Lower leg skin (tissue), 4 donors: ENCODE results near the gene SORBS2. TPM values are rescaled to one million over a fixed set of nuclear protein-coding genes. Genes with fewer than 3 reads are reported as not detected.

Experiments
- DNase-seq, 2 donors: peaks; one replicate each; pipeline ENCODE4 v3.0.0-alpha.2; 2019; ENCODE audit warnings: low spot score in 2 of 2
- H3K4me3 ChIP-seq: fragments of 200-600 bp; sonication (generic); 2 replicates; pipeline ENCODE4 v1.5.1; 2017; ENCODE audit warnings: mild to moderate bottlenecking, low read depth; ENCODE audit not compliant: poor library complexity, severe bottlenecking
- POLR2A ChIP-seq, 2 donors: fragments of 450-650 bp; IDR thresholded peaks; one replicate each; pipeline ENCODE4 v1.6.1; 2016 to 2017; ENCODE audit warnings: antibody characterized with exemption in 2 of 2, mild to moderate bottlenecking in 1 of 2, moderate library complexity in 1 of 2
- WGBS, 2 donors: methylation state at CpG; one replicate each; pipeline ENCODE4 v1.1.5; 2018; 5-methylcytosine and 5-hydroxymethylcytosine counted together
- intact Hi-C: fragments of 100-400 bp; cut with DNase I; formaldehyde crosslinking; loops from one replicate; pipeline ENCODE4 v1.15.0; 2023; ENCODE audit warnings: low total_unique reads
- total RNA-seq, 4 donors: library from RNA; depleted of rRNA; stranded (reverse); fragments of >200 nt; gene quantifications; one replicate each; pipeline ENCODE4 v1.1.0, GENCODE V29; 2016
- TF ChIP-seq, protein P1 (sequence below), 3 donors: fragments of 450-650 bp; IDR thresholded peaks; one replicate each; pipeline ENCODE4 v1.5.1; 2016; ENCODE audit warnings: antibody characterized with exemption in 3 of 3, mild to moderate bottlenecking in 3 of 3, moderate library complexity in 2 of 3

SORBS2 gene
- total RNA-seq, 4 donors from 2014 or later: 10.5 to 34.7 (median 20.6) TPM

- no peak overlapping the region for H3K4me3 ChIP-seq
- no peak for TF ChIP-seq POLR2A (IDR thresholded peaks at IDR 0.05)
- TF ChIP-seq, protein P1, sequence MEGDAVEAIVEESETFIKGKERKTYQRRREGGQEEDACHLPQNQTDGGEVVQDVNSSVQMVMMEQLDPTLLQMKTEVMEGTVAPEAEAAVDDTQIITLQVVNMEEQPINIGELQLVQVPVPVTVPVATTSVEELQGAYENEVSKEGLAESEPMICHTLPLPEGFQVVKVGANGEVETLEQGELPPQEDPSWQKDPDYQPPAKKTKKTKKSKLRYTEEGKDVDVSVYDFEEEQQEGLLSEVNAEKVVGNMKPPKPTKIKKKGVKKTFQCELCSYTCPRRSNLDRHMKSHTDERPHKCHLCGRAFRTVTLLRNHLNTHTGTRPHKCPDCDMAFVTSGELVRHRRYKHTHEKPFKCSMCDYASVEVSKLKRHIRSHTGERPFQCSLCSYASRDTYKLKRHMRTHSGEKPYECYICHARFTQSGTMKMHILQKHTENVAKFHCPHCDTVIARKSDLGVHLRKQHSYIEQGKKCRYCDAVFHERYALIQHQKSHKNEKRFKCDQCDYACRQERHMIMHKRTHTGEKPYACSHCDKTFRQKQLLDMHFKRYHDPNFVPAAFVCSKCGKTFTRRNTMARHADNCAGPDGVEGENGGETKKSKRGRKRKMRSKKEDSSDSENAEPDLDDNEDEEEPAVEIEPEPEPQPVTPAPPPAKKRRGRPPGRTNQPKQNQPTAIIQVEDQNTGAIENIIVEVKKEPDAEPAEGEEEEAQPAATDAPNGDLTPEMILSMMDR (IDR thresholded peaks at IDR 0.05): no peak
- intact Hi-C loops: no loop called here
- DNase-seq: no peak
- 77 to 84% methylated on average over 9 of the region's 9 CpGs for WGBS, 2 donors
Measured at GRCh38 chr4:185626798-185627197, 185.2 kb downstream of the SORBS2 start.

- TF ChIP-seq, protein P1 (IDR thresholded peaks at IDR 0.05): no peak
- no peak for TF ChIP-seq POLR2A (IDR thresholded peaks at IDR 0.05)
- H3K4me3 ChIP-seq: no peak overlapping the region
- intact Hi-C loops: no loop called here
- DNase-seq: no peak
- 58 to 61% methylated on average over 2 of the region's 2 CpGs for WGBS, 2 donors
Measured at GRCh38 chr4:185625503-185625902, 186.5 kb downstream of the SORBS2 start.

- intact Hi-C loops: no loop called here
- TF ChIP-seq, protein P1 (IDR thresholded peaks at IDR 0.05): no peak
- no peak for TF ChIP-seq POLR2A (IDR thresholded peaks at IDR 0.05)
- 85 to 87% methylated on average over 10 of the region's 10 CpGs for WGBS, 2 donors
- H3K4me3 ChIP-seq: no peak overlapping the region
- no peak for DNase-seq
Measured at GRCh38 chr4:185624259-185624589, 187.8 kb downstream of the SORBS2 start.

DNA sequence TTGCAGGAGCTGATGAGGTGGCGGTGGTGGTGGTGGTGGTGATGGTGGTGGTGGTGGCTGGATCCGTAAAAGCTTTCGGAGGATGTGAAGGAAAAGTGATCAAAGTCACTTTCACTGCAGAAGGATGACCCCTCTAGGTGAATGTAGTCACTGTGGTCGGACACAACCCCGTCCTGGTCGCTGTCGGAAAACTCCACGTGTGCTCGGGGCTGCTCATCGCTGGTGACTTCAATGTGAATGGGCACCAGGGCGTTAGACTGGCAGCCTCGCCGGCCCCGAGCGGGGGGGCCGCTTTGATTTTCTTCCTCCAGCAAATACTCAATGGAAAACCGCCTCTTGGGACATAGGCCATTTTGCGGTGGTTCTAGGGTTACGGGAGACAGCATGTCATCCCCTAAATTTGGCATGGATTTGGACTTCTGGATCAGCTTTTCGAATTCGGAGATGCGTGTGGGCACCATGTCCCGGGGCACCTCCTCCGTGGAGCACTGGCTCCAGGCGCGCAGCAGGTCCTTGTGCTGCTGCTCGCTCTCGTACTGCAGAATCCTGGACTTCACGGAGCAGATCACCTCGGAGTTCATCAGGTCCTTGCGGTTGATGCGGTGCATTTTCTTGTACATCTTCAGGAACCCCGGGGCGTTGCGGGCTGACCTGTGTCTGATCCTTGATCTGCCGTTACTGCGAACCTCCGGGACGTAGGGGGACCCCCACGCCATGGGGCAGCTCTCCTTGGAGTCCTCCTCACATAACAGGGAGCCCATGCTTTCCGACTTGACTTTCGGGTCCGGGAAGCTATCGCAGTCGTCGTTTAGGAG, 188.3 kb downstream of the SORBS2 start:
- TF ChIP-seq POLR2A (IDR thresholded peaks at IDR 0.05): no peak
- TF ChIP-seq, protein P1 (IDR thresholded peaks at IDR 0.05): no peak
- H3K4me3 ChIP-seq: no peak overlapping the region
- WGBS, 2 donors: 95% methylated on average over 46 of the region's 46 CpGs
- intact Hi-C loops: no loop called here
- no peak for DNase-seq

DNA sequence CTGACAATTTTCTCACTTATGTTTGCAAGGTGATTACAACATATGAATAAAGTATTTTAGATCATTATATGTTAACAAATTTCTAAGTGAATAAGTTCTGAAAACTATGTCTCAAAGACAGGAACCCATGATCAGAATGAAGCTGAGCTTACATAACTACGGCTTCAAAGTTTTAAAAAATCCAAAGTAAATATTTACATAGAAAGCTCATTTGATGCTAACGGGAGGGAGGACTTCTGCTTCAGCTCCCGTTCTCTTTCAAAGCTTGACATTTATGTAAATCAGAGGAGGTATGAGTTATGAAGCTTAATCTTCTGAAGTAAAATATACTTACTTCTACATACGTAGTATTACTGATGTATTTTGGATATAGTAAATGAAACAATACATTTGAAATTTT, 203.8 kb downstream of the SORBS2 start:
- H3K4me3 ChIP-seq: no peak overlapping the region
- WGBS, 2 donors: 55 to 65% methylated on average over 4 of the region's 4 CpGs
- intact Hi-C loops: loop anchor here (10.0 kb wide), 1 partner anchor 133 kb away; the partner anchor contains the start of gene CCDC110
- DNase-seq: no peak
- TF ChIP-seq, protein P1 (IDR thresholded peaks at IDR 0.05): no peak
- TF ChIP-seq POLR2A (IDR thresholded peaks at IDR 0.05): no peak
